Measurements from ENCODE around the gene WBP2NL. TPM values are rescaled to one million over a fixed set of nuclear protein-coding genes. Genes with fewer than 3 reads are reported as not detected.

Gene WBP2NL
- total and polyA plus RNA-seq, 8 donors: 1.6 to 5.2 (median 3.0) TPM

- Histone ChIP-seq H3K9me3 (no peaks in the 10 kb centered on the region), H3K27ac (peak overlapping the region; percentile 83 to 93), H3K27me3 (no peaks in the 10 kb centered on the region), H3K36me3 (peaks cover 0 to 22% of the 10 kb centered on the region in 2 donors), H3K4me3 (peak overlapping the region; percentile 65 to 72), H3K4me1 (peaks cover 29 to 59% of the 10 kb centered on the region in 2 donors)
- TF ChIP-seq CTCF (IDR thresholded peaks at IDR 0.05): no peak
- intact Hi-C loops (cut with DNase I): no loop called here
- ATAC-seq (no peak), DNase-seq (no peak)
Measured at GRCh38 chr22:42074846-42075676, 76.5 kb downstream of the WBP2NL start.

- ATAC-seq: no peak
- TF ChIP-seq CTCF (IDR thresholded peaks at IDR 0.05): no peak
- Histone ChIP-seq H3K36me3 (peaks cover 0 to 22% of the 10 kb centered on the region in 2 donors), H3K4me3 (no peak overlapping the region), H3K27ac (no peak overlapping the region), H3K4me1 (peaks cover 28 to 60% of the 10 kb centered on the region in 2 donors), H3K9me3 (no peaks in the 10 kb centered on the region), H3K27me3 (no peaks in the 10 kb centered on the region)
- intact Hi-C loops (cut with DNase I): no loop called here
- DNase-seq: no peak
Measured at GRCh38 chr22:42076764-42077485, 78.3 kb downstream of the WBP2NL start.

DNA sequence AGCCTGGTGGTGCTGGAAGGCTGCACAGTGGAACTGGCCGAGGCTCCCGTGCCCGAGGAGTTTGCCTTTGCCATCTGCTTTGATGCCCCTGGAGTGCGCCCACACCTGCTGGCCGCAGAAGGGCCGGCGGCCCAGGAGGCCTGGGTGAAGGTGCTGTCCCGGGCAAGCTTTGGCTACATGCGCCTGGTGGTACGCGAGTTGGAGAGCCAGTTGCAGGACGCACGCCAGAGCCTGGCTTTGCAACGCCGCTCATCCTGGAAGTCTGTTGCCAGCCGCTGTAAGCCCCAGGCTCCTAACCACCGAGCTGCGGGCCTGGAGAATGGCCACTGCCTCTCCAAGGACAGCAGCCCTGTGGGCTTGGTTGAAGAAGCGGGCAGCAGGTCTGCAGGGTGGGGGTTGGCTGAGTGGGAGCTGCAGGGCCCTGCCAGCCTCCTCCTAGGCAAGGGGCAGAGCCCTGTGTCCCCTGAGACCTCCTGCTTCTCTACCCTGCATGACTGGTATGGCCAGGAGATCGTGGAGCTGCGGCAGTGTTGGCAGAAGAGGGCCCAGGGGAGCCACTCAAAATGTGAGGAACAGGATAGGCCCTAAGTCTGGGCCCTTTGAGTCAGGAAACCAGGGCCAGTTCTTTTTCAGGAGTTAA lies 79.0 kb downstream of the WBP2NL start:
- Histone ChIP-seq H3K4me1 (peaks cover 28 to 57% of the 10 kb centered on the region in 2 donors), H3K9me3 (no peaks in the 10 kb centered on the region), H3K4me3 (no peak overlapping the region), H3K27me3 (no peaks in the 10 kb centered on the region), H3K36me3 (peaks cover 0 to 27% of the 10 kb centered on the region in 2 donors), H3K27ac (peak overlapping the region in 1 of 2 donors; percentile 50)
- DNase-seq: no peak
- no peak for TF ChIP-seq CTCF (IDR thresholded peaks at IDR 0.05)
- no peak for ATAC-seq
- intact Hi-C loops (cut with DNase I): no loop called here

Other genes with a start within 250 kb of the WBP2NL start
- 10 to 100 TPM in 1 of 2 donors, 1 to 10 TPM in 1; 9.7 to 14.1 TPM for gene CCDC134, start 198.1 kb upstream of the WBP2NL start, total RNA-seq
- gene CCDC134, start 198.1 kb upstream of the WBP2NL start, polyA plus RNA-seq (ENCODE audit: insufficient read length in 6 of 6): 10 to 100 TPM in 2 of 6 donors, 1 to 10 TPM in 4; 7.9 to 10.5 (median 9.8) TPM
- gene SREBF2, start 165.7 kb upstream of the WBP2NL start, total RNA-seq: 100 to 1,000 TPM; 130 to 162 TPM
- gene SREBF2, start 165.7 kb upstream of the WBP2NL start, polyA plus RNA-seq (ENCODE audit: insufficient read length in 6 of 6): 100 to 1,000 TPM in 1 of 6 donors, 10 to 100 TPM in 5; 49.2 to 100 (median 69.2) TPM
- gene SHISA8, start 83.7 kb upstream of the WBP2NL start, total RNA-seq: not detected
- under 1 TPM in 2 of 6 donors, not detected in 4; 0.11 to 0.24 TPM for gene SHISA8, start 83.7 kb upstream of the WBP2NL start, polyA plus RNA-seq (ENCODE audit: insufficient read length in 6 of 6)
- gene TNFRSF13C, start 72.0 kb upstream of the WBP2NL start, total RNA-seq: under 1 TPM; 0.15 to 0.42 TPM
- 1 to 10 TPM; 1.8 to 3.0 (median 2.1) TPM for gene TNFRSF13C, start 72.0 kb upstream of the WBP2NL start, polyA plus RNA-seq (ENCODE audit: insufficient read length in 6 of 6)
- gene CENPM, start 51.6 kb upstream of the WBP2NL start, total RNA-seq: 10 to 100 TPM in 1 of 2 donors, 1 to 10 TPM in 1; 9.6 to 12.0 TPM
- 10 to 100 TPM; 10.4 to 20.5 (median 15.7) TPM for gene CENPM, start 51.6 kb upstream of the WBP2NL start, polyA plus RNA-seq (ENCODE audit: insufficient read length in 6 of 6)
- 1 to 10 TPM in 1 of 2 donors, under 1 TPM in 1; 0.99 to 2.0 TPM for gene SEPTIN3, start 29.3 kb upstream of the WBP2NL start, total RNA-seq
- 1 to 10 TPM; 1.2 to 2.0 (median 1.5) TPM for gene SEPTIN3, start 29.3 kb upstream of the WBP2NL start, polyA plus RNA-seq (ENCODE audit: insufficient read length in 6 of 6)
- gene NAGA, start 72.0 kb downstream of the WBP2NL start, total RNA-seq: 10 to 100 TPM; 30.5 to 35.6 TPM
- gene NAGA, start 72.0 kb downstream of the WBP2NL start, polyA plus RNA-seq (ENCODE audit: insufficient read length in 6 of 6): 10 to 100 TPM; 21.6 to 28.8 (median 27.3) TPM
- 10 to 100 TPM; 18.7 to 20.4 TPM for gene PHETA2, start 75.5 kb downstream of the WBP2NL start, total RNA-seq
- 10 to 100 TPM; 11.2 to 18.6 (median 15.0) TPM for gene PHETA2, start 75.5 kb downstream of the WBP2NL start, polyA plus RNA-seq (ENCODE audit: insufficient read length in 6 of 6)
- gene SMDT1, start 80.9 kb downstream of the WBP2NL start, total RNA-seq: 10 to 100 TPM; 73.2 to 94.6 TPM
- gene SMDT1, start 80.9 kb downstream of the WBP2NL start, polyA plus RNA-seq (ENCODE audit: insufficient read length in 6 of 6): 100 to 1,000 TPM in 3 of 6 donors, 10 to 100 TPM in 3; 82.4 to 111 (median 94.9) TPM
- gene NDUFA6, start 92.0 kb downstream of the WBP2NL start, total RNA-seq: 10 to 100 TPM; 64.8 to 69.7 TPM
- gene NDUFA6, start 92.0 kb downstream of the WBP2NL start, polyA plus RNA-seq (ENCODE audit: insufficient read length in 6 of 6): 10 to 100 TPM; 69.1 to 97.4 (median 87.8) TPM
- gene CYP2D6, start 132.0 kb downstream of the WBP2NL start, total RNA-seq: 1 to 10 TPM in 1 of 2 donors, under 1 TPM in 1; 0.96 to 1.1 TPM
- 1 to 10 TPM; 2.9 to 6.8 (median 5.0) TPM for gene CYP2D6, start 132.0 kb downstream of the WBP2NL start, polyA plus RNA-seq (ENCODE audit: insufficient read length in 6 of 6)

Data from left lung (tissue), 10 donors.